Gastroesophageal sphincter (tissue), 4 donors: Measurements from ENCODE around the gene PITPNM1. TPM values are rescaled to one million over a fixed set of nuclear protein-coding genes. Genes with fewer than 3 reads are reported as not detected.
A peak's percentile ranks its signal among the peaks of the same experiment; 100 is the strongest.

Source experiments
- ATAC-seq: fragments of 150-250 bp; one replicate; pipeline ENCODE4 v1.9.1; 2016; ENCODE audit warnings: mild to moderate bottlenecking, moderate library complexity
- H3K27ac ChIP-seq, 4 donors: fragments of 200-600 bp; sonication (generic) in 3 of 4; 1 replicate in 3 of 4; 2 replicates in 1 of 4; pipeline ENCODE4 v1.5.1; 2016 to 2019
- H3K27me3 ChIP-seq: fragments of 200-600 bp; sonication (generic); one replicate; pipeline ENCODE4 v1.5.1; 2019
- H3K36me3 ChIP-seq, 2 donors: fragments of 200-600 bp; sonication (generic); one replicate each; pipeline ENCODE4 v1.5.1; 2019; ENCODE audit warnings: control low read depth in 1 of 2
- H3K4me1 ChIP-seq, 3 donors: fragments of 200-600 bp; sonication (generic); 1 replicate in 2 of 3; 2 replicates in 1 of 3; pipeline ENCODE4 v1.5.1; 2016 to 2019; ENCODE audit warnings: control low read depth in 2 of 3
- H3K4me3 ChIP-seq, 2 donors: fragments of 200-600 bp; sonication (generic); one replicate each; pipeline ENCODE4 v1.5.1; 2019; ENCODE audit warnings: mild to moderate bottlenecking in 1 of 2, moderate library complexity in 1 of 2
- H3K9me3 ChIP-seq, 3 donors: fragments of 200-600 bp; sonication (generic); one replicate each; pipeline ENCODE4 v1.5.1; 2017 to 2019; ENCODE audit warnings: control low read depth in 2 of 3
- CTCF ChIP-seq, 4 experiments: fragments of 200-600 bp in 2 of 4; fragments of 450-650 bp in 2 of 4; sonication (generic) in 1 of 4; IDR thresholded peaks; one replicate each; pipeline ENCODE4 v1.5.1; 2017 to 2019; ENCODE audit warnings: antibody characterized with exemption in 4 of 4, mild to moderate bottlenecking in 2 of 4, moderate library complexity in 2 of 4
- EP300 ChIP-seq: sonication (generic); formaldehyde crosslinking; IDR thresholded peaks from one replicate; pipeline ENCODE4 v1.6.1; 2017; ENCODE audit warnings: antibody characterized with exemption, mild to moderate bottlenecking
- POLR2A ChIP-seq, 2 donors: fragments of 450-650 bp; IDR thresholded peaks; one replicate each; pipeline ENCODE4 v1.6.1; 2017; ENCODE audit warnings: antibody characterized with exemption in 2 of 2, mild to moderate bottlenecking in 2 of 2, moderate library complexity in 1 of 2
- POLR2AphosphoS5 ChIP-seq: sonication (generic); formaldehyde crosslinking; IDR thresholded peaks from one replicate; pipeline ENCODE4 v1.6.1; 2017; ENCODE audit warnings: antibody characterized with exemption
- WGBS, 2 donors: methylation state at CpG; one replicate each; pipeline ENCODE4 v1.1.5; 2018; ENCODE audit warnings: low coverage in 1 of 2; 5-methylcytosine and 5-hydroxymethylcytosine counted together
- total RNA-seq, 4 donors: library from RNA; depleted of rRNA; stranded (reverse); fragments of >200 nt; gene quantifications; one replicate each; pipeline ENCODE4 v1.1.0, GENCODE V29; 2016

PITPNM1 gene
- total RNA-seq, 4 donors from 2014 or later, result 9.5 to 18.7 (median 15.4) TPM

- Histone ChIP-seq H3K36me3 (no peaks in the 10 kb centered on the region), H3K27me3 (no peaks in the 10 kb centered on the region), H3K4me3 (no peak overlapping the region), H3K4me1 (no peaks in the 10 kb centered on the region), H3K9me3 (no peaks in the 10 kb centered on the region), H3K27ac (no peak overlapping the region)
- 73% methylated on average over 3 of the region's 25 CpGs; no CpG with 5 or more reads in 1 of the 2 donors for WGBS, 2 donors
- TF ChIP-seq EP300, result no peak
- no peak for TF ChIP-seq CTCF (IDR thresholded peaks at IDR 0.05)
- TF ChIP-seq POLR2A (IDR thresholded peaks at IDR 0.05), result no peak
- TF ChIP-seq POLR2AphosphoS5, result no peak
- no peak for ATAC-seq
Observed at GRCh38 chr11:67456068-67456705, 49.0 kb downstream of the PITPNM1 start.

GRCh38 chr11:67455054-67455453, 50.1 kb downstream of the PITPNM1 start, which contains the start of gene CABP4:
Gene CABP4, plus strand, starts transcription at chr11:67455354. Its CDS starts 70 bp downstream, at chr11:67455424.
- WGBS, 2 donors, result 60 to 100% methylated on average over 1 of the region's 3 CpGs
- Histone ChIP-seq H3K27me3 (no peaks in the 10 kb centered on the region), H3K9me3 (no peaks in the 10 kb centered on the region), H3K36me3 (no peaks in the 10 kb centered on the region), H3K4me3 (no peak within 1 kb of the TSS), H3K27ac (no peak within 1 kb of the TSS), H3K4me1 (no peaks in the 10 kb centered on the region)
- no peak for ATAC-seq
- TF ChIP-seq POLR2AphosphoS5, result no peak
- no peak for TF ChIP-seq EP300
- no peak for TF ChIP-seq CTCF (IDR thresholded peaks at IDR 0.05)
- no peak for TF ChIP-seq POLR2A (IDR thresholded peaks at IDR 0.05)

- TF ChIP-seq EP300, result no peak
- TF ChIP-seq CTCF (IDR thresholded peaks at IDR 0.05), result no peak
- TF ChIP-seq POLR2AphosphoS5, result no peak
- no peak for TF ChIP-seq POLR2A (IDR thresholded peaks at IDR 0.05)
- Histone ChIP-seq H3K27me3 (no peaks in the 10 kb centered on the region), H3K36me3 (no peaks in the 10 kb centered on the region), H3K4me3 (no peak overlapping the region), H3K4me1 (no peaks in the 10 kb centered on the region), H3K9me3 (no peaks in the 10 kb centered on the region), H3K27ac (no peak overlapping the region)
- ATAC-seq, result no peak
- WGBS, 2 donors, result 80 to 92% methylated on average over 2 to 5 of the region's 21 CpGs
Observed at GRCh38 chr11:67453816-67454732, 51.1 kb downstream of the PITPNM1 start.

GRCh38 chr11:67452141-67452952, 52.8 kb downstream of the PITPNM1 start, which contains the start of gene GPR152:
Gene GPR152, minus strand, starts transcription at chr11:67452729. Its CDS starts 5 bp downstream, at chr11:67452724.
- peak within 1 kb of the TSS in 3 of 4 donors; percentile 6 to 25 (median 24) for H3K27ac ChIP-seq
- H3K36me3 ChIP-seq, result no peaks in the 10 kb centered on the region
- no peaks in the 10 kb centered on the region for H3K27me3 ChIP-seq
- H3K9me3 ChIP-seq, result no peaks in the 10 kb centered on the region
- H3K4me1 ChIP-seq, result no peaks in the 10 kb centered on the region
- 85 to 100% methylated on average over 2 to 4 of the region's 33 CpGs for WGBS, 2 donors
- peak; percentile 59 for ATAC-seq
- TF ChIP-seq CTCF (IDR thresholded peaks at IDR 0.05) (no peak), POLR2A (IDR thresholded peaks at IDR 0.05) (no peak), EP300 (no peak), POLR2AphosphoS5 (no peak)
- peak within 1 kb of the TSS in 1 of 2 donors; percentile 8 for H3K4me3 ChIP-seq
